ENCODE measurements around the gene DIAPH3.

Gene DIAPH3

GRCh38 chr13:60152114-60152513, 11.6 kb downstream of the DIAPH3 start:
- no peak for TF ChIP-seq CTCF (IDR thresholded peaks at IDR 0.05; ENCODE audit: low read depth, low read length)
- DNase-seq (ENCODE audit: extremely low read depth, low read depth), result no peak

- TF ChIP-seq CTCF (IDR thresholded peaks at IDR 0.05; ENCODE audit: low read depth, low read length), result no peak
These were observed 13.2 kb downstream of the DIAPH3 start for GRCh38 chr13:60150538-60150937.

GRCh38 chr13:60148918-60149317, 14.8 kb downstream of the DIAPH3 start:
- no peak for DNase-seq (ENCODE audit: extremely low read depth, low read depth)
- TF ChIP-seq CTCF (IDR thresholded peaks at IDR 0.05; ENCODE audit: low read depth, low read length), result no peak

More at GRCh38 chr13:60150538-60150937, 13.2 kb downstream of the DIAPH3 start:
- DNase-seq (ENCODE audit: extremely low read depth, low read depth), result no peak

GRCh38 chr13:60147361-60147760, 16.4 kb downstream of the DIAPH3 start:
- no peak for DNase-seq (ENCODE audit: extremely low read depth, low read depth)
- no peak for TF ChIP-seq CTCF (IDR thresholded peaks at IDR 0.05; ENCODE audit: low read depth, low read length)

- no peak for TF ChIP-seq CTCF (IDR thresholded peaks at IDR 0.05; ENCODE audit: low read depth, low read length)
- DNase-seq (ENCODE audit: extremely low read depth, low read depth), result no peak
These were observed 17.3 kb downstream of the DIAPH3 start for GRCh38 chr13:60146471-60146870.

- TF ChIP-seq CTCF (IDR thresholded peaks at IDR 0.05; ENCODE audit: low read depth, low read length), result no peak
- no peak for DNase-seq (ENCODE audit: extremely low read depth, low read depth)
These were observed 20.0 kb downstream of the DIAPH3 start for GRCh38 chr13:60143775-60144174.

- DNase-seq (ENCODE audit: extremely low read depth, low read depth), result no peak
These were observed 24.5 kb downstream of the DIAPH3 start for GRCh38 chr13:60139272-60139671.

More at GRCh38 chr13:60139272-60139671, 24.5 kb downstream of the DIAPH3 start:
- no peak for TF ChIP-seq CTCF (IDR thresholded peaks at IDR 0.05; ENCODE audit: low read depth, low read length)

Data from AG09319 (cell line).